Spleen (tissue), 11 donors: ENCODE measurements around the gene KCNAB2. TPM values are rescaled to one million over a fixed set of nuclear protein-coding genes. Genes with fewer than 3 reads are reported as not detected.
A peak's percentile ranks its signal among the peaks of the same experiment; 100 is the strongest.

ENCODE experiments used
- DNase-seq: peaks from one replicate; pipeline ENCODE4 v3.0.0-alpha.2; 2020
- H3K27ac ChIP-seq, 8 donors: fragments of 200-600 bp; sonication (generic) in 7 of 8; 1 replicate in 4 of 8; 2 replicates in 4 of 8; pipeline versions ENCODE4 v1.5.0 to v1.8.0; 2016 to 2021; ENCODE audit warnings: inconsistent platforms in 4 of 8, mild to moderate bottlenecking in 4 of 8, moderate library complexity in 1 of 8
- H3K27me3 ChIP-seq, 7 donors: fragments of 200-600 bp; sonication (generic) in 6 of 7; replicated peaks in 1 of 7; 1 replicate in 4 of 7; 2 replicates in 3 of 7; pipeline versions ENCODE4 v1.5.0 to v1.8.0; 2016 to 2021; ENCODE audit warnings: inconsistent platforms in 3 of 7, mild to moderate bottlenecking in 1 of 7
- H3K36me3 ChIP-seq, 6 donors: fragments of 200-600 bp; sonication (generic) in 5 of 6; 1 replicate in 4 of 6; 2 replicates in 2 of 6; pipeline versions ENCODE4 v1.5.0 to v1.8.0; 2016 to 2021; ENCODE audit warnings: inconsistent platforms in 2 of 6
- H3K4me1 ChIP-seq, 6 donors: fragments of 200-600 bp; sonication (generic) in 5 of 6; 1 replicate in 3 of 6; 2 replicates in 3 of 6; pipeline versions ENCODE4 v1.5.0 to v1.8.0; 2016 to 2021; ENCODE audit warnings: inconsistent platforms in 3 of 6
- H3K4me3 ChIP-seq, 8 donors: fragments of 200-600 bp; sonication (generic) in 7 of 8; 1 replicate in 4 of 8; 2 replicates in 4 of 8; pipeline versions ENCODE4 v1.5.0 to v1.8.0; 2016 to 2021; ENCODE audit warnings: inconsistent platforms in 4 of 8, mild to moderate bottlenecking in 4 of 8, moderate library complexity in 2 of 8
- H3K9me3 ChIP-seq, 8 donors: fragments of 200-600 bp; sonication (generic) in 7 of 8; 1 replicate in 4 of 8; 2 replicates in 4 of 8; pipeline versions ENCODE4 v1.5.0 to v1.8.0; 2016 to 2021; ENCODE audit warnings: inconsistent platforms in 4 of 8
- POLR2A ChIP-seq, 3 donors: fragments of 450-650 bp; IDR thresholded peaks; one replicate each; pipeline ENCODE4 v1.5.1; 2017; ENCODE audit warnings: antibody characterized with exemption in 3 of 3, mild to moderate bottlenecking in 1 of 3
- POLR2AphosphoS5 ChIP-seq, 3 donors: sonication (generic); formaldehyde crosslinking; IDR thresholded peaks; one replicate each; pipeline ENCODE4 v1.5.1; 2017; ENCODE audit warnings: antibody characterized with exemption in 3 of 3
- WGBS, 5 donors: extraction: QIAGEN DNeasy Blood & Tissue Kit in 3 of 5; methylation state at CpG; one replicate each; pipeline versions ENCODE4 v1.1.5 to v1.1.7; 2013 to 2018; 5-methylcytosine and 5-hydroxymethylcytosine counted together
- intact Hi-C: fragments of 100-400 bp; cut with DNase I; formaldehyde crosslinking; loops from one replicate; pipeline ENCODE4 v1.15.0; 2023; ENCODE audit warnings: low total_unique reads
- polyA plus RNA-seq, 3 donors: library from polyadenylated mRNA; stranded (reverse); fragments of 200-250 nt; gene quantifications; one replicate each; pipeline ENCODE4 v1.2.1, GENCODE V29; 2013
- total RNA-seq, 7 donors: library from RNA; depleted of rRNA in 3 of 7; stranded (reverse); fragments of >200 nt in 3 of 7; fragmentation: NEBNext Ultra II Directional in 4 of 7; extraction: Animal tissue kit (Norgen Biotek cat#: 25700) in 4 of 7; gene quantifications; one replicate each; pipeline versions ENCODE4 v1.1.0 to v1.2.1, GENCODE V29; 2016 to 2021
- TF ChIP-seq, protein P1 (sequence below), 11 experiments: fragments of 200-600 bp in 7 of 11; fragments of 450-650 bp in 4 of 11; sonication (generic) in 4 of 11; IDR thresholded peaks in 8 of 11; conservative IDR thresholded peaks in 3 of 11; 1 replicate in 7 of 11; 2 replicates in 4 of 11; pipeline versions ENCODE4 v1.4.0 to v1.8.0; 2016 to 2021; ENCODE audit warnings: antibody characterized with exemption in 11 of 11, inconsistent platforms in 4 of 11, mild to moderate bottlenecking in 1 of 11
- donor health status: healthy with polysubstance abuse.
- donor health status: DM: no; HTN: no; CAD: no; lungs with moderate emphysema.
- donor health status: DM: no; HTN: no; CAD: no.
- donor health status: Bipolar disorder and iron deficiency.
- donor health status: healthy.
- donor health status: DM: no; HTN: no; CAD: no.
- donor health status: DM: yes; HTN: yes; CAD: no.

KCNAB2 gene
- total and polyA plus RNA-seq, 10 donors: 23.2 to 135 (median 94.0) TPM

DNA sequence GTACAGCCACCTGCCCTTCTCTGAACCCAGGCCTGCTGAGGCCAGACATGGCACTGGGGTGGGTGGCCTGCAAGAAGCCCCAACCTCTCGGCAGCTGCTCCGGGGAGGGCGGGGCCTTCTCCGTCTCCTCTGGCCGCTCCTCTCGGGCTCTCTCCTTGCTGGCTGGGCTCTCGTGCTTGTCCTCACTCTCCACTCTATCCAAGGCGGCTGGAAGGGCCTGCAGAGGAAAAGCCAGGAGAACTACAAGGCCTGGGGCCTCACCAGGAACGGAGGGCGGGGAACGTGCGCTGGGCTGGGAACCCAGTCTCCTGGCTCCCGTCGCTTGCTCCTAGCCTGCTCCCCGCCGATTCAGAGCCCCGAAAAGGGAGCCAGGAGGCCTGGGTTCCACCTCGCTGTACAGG lies 75.3 kb downstream of the KCNAB2 start:
- no peaks in the 10 kb centered on the region for H3K4me1 ChIP-seq
- H3K36me3 ChIP-seq: no peaks in the 10 kb centered on the region
- intact Hi-C loops: no loop called here
- no peak overlapping the region for H3K27ac ChIP-seq
- WGBS, 5 donors: 83 to 93% (median 89%) methylated on average over 11 to 18 of the region's 18 CpGs
- H3K9me3 ChIP-seq: peaks cover 2 to 20% (median 15%) of the 10 kb centered on the region in 8 donors
- TF ChIP-seq POLR2AphosphoS5 (IDR thresholded peaks at IDR 0.05) (no peak), POLR2A (IDR thresholded peaks at IDR 0.05) (no peak)
- TF ChIP-seq, protein P1, sequence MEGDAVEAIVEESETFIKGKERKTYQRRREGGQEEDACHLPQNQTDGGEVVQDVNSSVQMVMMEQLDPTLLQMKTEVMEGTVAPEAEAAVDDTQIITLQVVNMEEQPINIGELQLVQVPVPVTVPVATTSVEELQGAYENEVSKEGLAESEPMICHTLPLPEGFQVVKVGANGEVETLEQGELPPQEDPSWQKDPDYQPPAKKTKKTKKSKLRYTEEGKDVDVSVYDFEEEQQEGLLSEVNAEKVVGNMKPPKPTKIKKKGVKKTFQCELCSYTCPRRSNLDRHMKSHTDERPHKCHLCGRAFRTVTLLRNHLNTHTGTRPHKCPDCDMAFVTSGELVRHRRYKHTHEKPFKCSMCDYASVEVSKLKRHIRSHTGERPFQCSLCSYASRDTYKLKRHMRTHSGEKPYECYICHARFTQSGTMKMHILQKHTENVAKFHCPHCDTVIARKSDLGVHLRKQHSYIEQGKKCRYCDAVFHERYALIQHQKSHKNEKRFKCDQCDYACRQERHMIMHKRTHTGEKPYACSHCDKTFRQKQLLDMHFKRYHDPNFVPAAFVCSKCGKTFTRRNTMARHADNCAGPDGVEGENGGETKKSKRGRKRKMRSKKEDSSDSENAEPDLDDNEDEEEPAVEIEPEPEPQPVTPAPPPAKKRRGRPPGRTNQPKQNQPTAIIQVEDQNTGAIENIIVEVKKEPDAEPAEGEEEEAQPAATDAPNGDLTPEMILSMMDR (IDR thresholded peaks at IDR 0.05 in 8 of 11, conservative IDR thresholded peaks at IDR 0.05 in 3 of 11): no peak
- peaks cover 0 to 29% (median 0%) of the 10 kb centered on the region in 7 donors for H3K27me3 ChIP-seq
- DNase-seq: peak; percentile 51
- H3K4me3 ChIP-seq: no peak overlapping the region

- TF ChIP-seq POLR2A (IDR thresholded peaks at IDR 0.05): no peak
- TF ChIP-seq POLR2AphosphoS5 (IDR thresholded peaks at IDR 0.05): no peak
- TF ChIP-seq, protein P1 (IDR thresholded peaks at IDR 0.05 in 8 of 11, conservative IDR thresholded peaks at IDR 0.05 in 3 of 11): no peak
- Histone ChIP-seq H3K9me3 (peaks cover 2 to 16% (median 11%) of the 10 kb centered on the region in 8 donors), H3K4me1 (no peaks in the 10 kb centered on the region), H3K27ac (no peak overlapping the region), H3K36me3 (no peaks in the 10 kb centered on the region), H3K27me3 (peaks cover 0 to 36% (median 0%) of the 10 kb centered on the region in 7 donors), H3K4me3 (no peak overlapping the region)
- intact Hi-C loops: no loop called here
- DNase-seq: peak; percentile 51
- WGBS, 5 donors: 85 to 96% (median 92%) methylated on average over 12 to 17 of the region's 17 CpGs
Measured at GRCh38 chr1:6121651-6122370, 76.1 kb downstream of the KCNAB2 start.

DNA sequence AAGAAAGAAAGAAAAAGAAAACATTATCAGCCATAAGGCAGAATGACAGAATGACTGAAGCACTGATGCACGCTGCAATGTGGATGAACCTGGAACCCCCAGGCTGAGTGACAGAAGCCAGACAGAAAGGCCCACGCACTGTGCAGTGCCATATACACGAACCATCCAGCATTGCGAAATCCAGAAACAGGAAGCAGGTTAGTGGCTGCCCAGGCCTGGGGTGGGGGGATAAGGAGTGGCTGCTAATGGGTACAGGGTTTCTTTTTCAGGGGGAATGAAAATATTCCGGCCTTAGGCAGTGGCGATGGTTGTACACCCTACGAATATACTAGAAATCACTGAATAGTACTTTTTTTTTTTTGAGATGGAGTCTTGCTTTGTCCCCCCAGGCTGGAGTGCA lies 77.4 kb downstream of the KCNAB2 start:
- H3K36me3 ChIP-seq: no peaks in the 10 kb centered on the region
- TF ChIP-seq, protein P1 (IDR thresholded peaks at IDR 0.05 in 8 of 11, conservative IDR thresholded peaks at IDR 0.05 in 3 of 11): no peak
- TF ChIP-seq POLR2AphosphoS5 (IDR thresholded peaks at IDR 0.05) (no peak), POLR2A (IDR thresholded peaks at IDR 0.05) (no peak)
- WGBS, 5 donors: 42 to 53% (median 45%) methylated on average over 7 of the region's 7 CpGs
- peaks cover 0 to 11% (median 6%) of the 10 kb centered on the region in 6 donors for H3K4me1 ChIP-seq
- H3K27ac ChIP-seq: no peak overlapping the region
- H3K27me3 ChIP-seq: peaks cover 0 to 49% (median 6%) of the 10 kb centered on the region in 7 donors
- intact Hi-C loops: no loop called here
- DNase-seq: peak; percentile 60
- peaks cover 0 to 3% (median 0%) of the 10 kb centered on the region in 8 donors for H3K9me3 ChIP-seq
- no peak overlapping the region for H3K4me3 ChIP-seq

DNA sequence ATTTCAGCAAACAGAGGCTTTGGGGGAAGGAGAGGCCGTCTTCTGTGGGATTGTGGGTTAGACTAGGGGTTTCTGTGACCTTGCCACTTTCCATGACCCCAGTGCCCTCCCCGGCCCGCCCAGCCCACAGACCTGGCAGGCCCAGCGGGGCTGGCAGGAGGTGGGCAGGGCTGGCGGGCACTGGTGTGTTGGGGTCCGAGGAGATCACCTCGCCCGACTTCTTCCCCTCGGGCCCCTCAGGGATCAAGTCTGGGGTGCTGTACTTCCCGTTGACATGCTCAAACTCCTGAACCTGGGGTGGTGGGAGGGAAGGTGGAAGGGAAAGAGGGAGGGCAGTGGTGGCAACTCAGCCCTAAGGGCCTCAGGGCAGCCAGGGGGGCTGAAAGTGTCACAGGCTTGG lies 78.1 kb downstream of the KCNAB2 start:
- Histone ChIP-seq H3K4me1 (peaks cover 0 to 11% (median 6%) of the 10 kb centered on the region in 6 donors), H3K4me3 (no peak overlapping the region), H3K9me3 (no peaks in the 10 kb centered on the region), H3K36me3 (no peaks in the 10 kb centered on the region), H3K27ac (no peak overlapping the region), H3K27me3 (peaks cover 0 to 57% (median 6%) of the 10 kb centered on the region in 7 donors)
- intact Hi-C loops: no loop called here
- no peak for TF ChIP-seq POLR2A (IDR thresholded peaks at IDR 0.05)
- peak; percentile 45 for DNase-seq
- WGBS, 5 donors: 58 to 83% (median 61%) methylated on average over 9 to 10 of the region's 10 CpGs
